Spleen (tissue), 11 donors: Measurements from ENCODE around the gene PNPLA3. TPM values are rescaled to one million over a fixed set of nuclear protein-coding genes. Genes with fewer than 3 reads are reported as not detected.

ENCODE experiments used
- DNase-seq: peaks from one replicate; pipeline ENCODE4 v3.0.0-alpha.2; 2020
- H3K27ac ChIP-seq, 8 donors: fragments of 200-600 bp; sonication (generic) in 7 of 8; 1 replicate in 4 of 8; 2 replicates in 4 of 8; pipeline versions ENCODE4 v1.5.0 to v1.8.0; 2016 to 2021; ENCODE audit warnings: inconsistent platforms in 4 of 8, mild to moderate bottlenecking in 4 of 8, moderate library complexity in 1 of 8
- H3K27me3 ChIP-seq, 7 donors: fragments of 200-600 bp; sonication (generic) in 6 of 7; replicated peaks in 1 of 7; 1 replicate in 4 of 7; 2 replicates in 3 of 7; pipeline versions ENCODE4 v1.5.0 to v1.8.0; 2016 to 2021; ENCODE audit warnings: inconsistent platforms in 3 of 7, mild to moderate bottlenecking in 1 of 7
- H3K36me3 ChIP-seq, 6 donors: fragments of 200-600 bp; sonication (generic) in 5 of 6; 1 replicate in 4 of 6; 2 replicates in 2 of 6; pipeline versions ENCODE4 v1.5.0 to v1.8.0; 2016 to 2021; ENCODE audit warnings: inconsistent platforms in 2 of 6
- H3K4me1 ChIP-seq, 6 donors: fragments of 200-600 bp; sonication (generic) in 5 of 6; 1 replicate in 3 of 6; 2 replicates in 3 of 6; pipeline versions ENCODE4 v1.5.0 to v1.8.0; 2016 to 2021; ENCODE audit warnings: inconsistent platforms in 3 of 6
- H3K4me3 ChIP-seq, 8 donors: fragments of 200-600 bp; sonication (generic) in 7 of 8; 1 replicate in 4 of 8; 2 replicates in 4 of 8; pipeline versions ENCODE4 v1.5.0 to v1.8.0; 2016 to 2021; ENCODE audit warnings: inconsistent platforms in 4 of 8, mild to moderate bottlenecking in 4 of 8, moderate library complexity in 2 of 8
- H3K9me3 ChIP-seq, 8 donors: fragments of 200-600 bp; sonication (generic) in 7 of 8; 1 replicate in 4 of 8; 2 replicates in 4 of 8; pipeline versions ENCODE4 v1.5.0 to v1.8.0; 2016 to 2021; ENCODE audit warnings: inconsistent platforms in 4 of 8
- CTCF ChIP-seq, 11 experiments: fragments of 200-600 bp in 7 of 11; fragments of 450-650 bp in 4 of 11; sonication (generic) in 4 of 11; IDR thresholded peaks in 8 of 11; conservative IDR thresholded peaks in 3 of 11; 1 replicate in 7 of 11; 2 replicates in 4 of 11; pipeline versions ENCODE4 v1.4.0 to v1.8.0; 2016 to 2021; ENCODE audit warnings: antibody characterized with exemption in 11 of 11, inconsistent platforms in 4 of 11, mild to moderate bottlenecking in 1 of 11
- POLR2A ChIP-seq, 3 donors: fragments of 450-650 bp; IDR thresholded peaks; one replicate each; pipeline ENCODE4 v1.5.1; 2017; ENCODE audit warnings: antibody characterized with exemption in 3 of 3, mild to moderate bottlenecking in 1 of 3
- POLR2AphosphoS5 ChIP-seq, 3 donors: sonication (generic); formaldehyde crosslinking; IDR thresholded peaks; one replicate each; pipeline ENCODE4 v1.5.1; 2017; ENCODE audit warnings: antibody characterized with exemption in 3 of 3
- WGBS, 5 donors: extraction: QIAGEN DNeasy Blood & Tissue Kit in 3 of 5; methylation state at CpG; one replicate each; pipeline versions ENCODE4 v1.1.5 to v1.1.7; 2013 to 2018; 5-methylcytosine and 5-hydroxymethylcytosine counted together
- intact Hi-C: fragments of 100-400 bp; cut with DNase I; formaldehyde crosslinking; loops from one replicate; pipeline ENCODE4 v1.15.0; 2023; ENCODE audit warnings: low total_unique reads
- polyA plus RNA-seq, 3 donors: library from polyadenylated mRNA; stranded (reverse); fragments of 200-250 nt; gene quantifications; one replicate each; pipeline ENCODE4 v1.2.1, GENCODE V29; 2013
- total RNA-seq, 7 donors: library from RNA; depleted of rRNA in 3 of 7; stranded (reverse); fragments of >200 nt in 3 of 7; fragmentation: NEBNext Ultra II Directional in 4 of 7; extraction: Animal tissue kit (Norgen Biotek cat#: 25700) in 4 of 7; gene quantifications; one replicate each; pipeline versions ENCODE4 v1.1.0 to v1.2.1, GENCODE V29; 2016 to 2021
- donor health status: healthy with polysubstance abuse.
- donor health status: DM: no; HTN: no; CAD: no; lungs with moderate emphysema.
- donor health status: DM: no; HTN: no; CAD: no.
- donor health status: Bipolar disorder and iron deficiency.
- donor health status: healthy.
- donor health status: DM: no; HTN: no; CAD: no.
- donor health status: DM: yes; HTN: yes; CAD: no.

The PNPLA3 gene
- total and polyA plus RNA-seq, 10 donors = 0.21 to 2.7 (median 1.2) TPM; not detected in 2

GRCh38 chr22:43991316-43992020 lies 67.9 kb downstream of the PNPLA3 start:
- H3K4me1 ChIP-seq = peaks cover 14 to 38% (median 23%) of the 10 kb centered on the region in 6 donors
- intact Hi-C loops = loop anchor here (2.0 to 5.0 kb wide), 3 partner anchors 96 to 633 kb away; no protein-coding TSS in a partner anchor
- H3K4me3 ChIP-seq = no peak overlapping the region
- TF ChIP-seq CTCF (IDR thresholded peaks at IDR 0.05 in 8 of 11, conservative IDR thresholded peaks at IDR 0.05 in 3 of 11) = no peak
- TF ChIP-seq POLR2AphosphoS5 (IDR thresholded peaks at IDR 0.05) = no peak
- TF ChIP-seq POLR2A (IDR thresholded peaks at IDR 0.05) = no peak
- H3K27ac ChIP-seq = no peak overlapping the region
- 92 to 98% (median 97%) methylated on average over 11 of the region's 11 CpGs for WGBS, 5 donors
- DNase-seq = no peak
- H3K36me3 ChIP-seq = peaks cover 4 to 93% (median 68%) of the 10 kb centered on the region in 6 donors
- H3K9me3 ChIP-seq = no peaks in the 10 kb centered on the region
- H3K27me3 ChIP-seq = no peaks in the 10 kb centered on the region

GRCh38 chr22:43992331-43992821 lies 68.8 kb downstream of the PNPLA3 start:
- Histone ChIP-seq H3K27me3 (no peaks in the 10 kb centered on the region), H3K4me1 (peaks cover 14 to 47% (median 29%) of the 10 kb centered on the region in 6 donors), H3K27ac (no peak overlapping the region), H3K9me3 (no peaks in the 10 kb centered on the region), H3K4me3 (no peak overlapping the region), H3K36me3 (peaks cover 4 to 93% (median 66%) of the 10 kb centered on the region in 6 donors)
- peak in 1 of 3 donors; percentile 12 for TF ChIP-seq POLR2AphosphoS5 (IDR thresholded peaks at IDR 0.05)
- no peak for TF ChIP-seq CTCF (IDR thresholded peaks at IDR 0.05 in 8 of 11, conservative IDR thresholded peaks at IDR 0.05 in 3 of 11)
- no peak for TF ChIP-seq POLR2A (IDR thresholded peaks at IDR 0.05)
- DNase-seq = no peak
- 82 to 95% (median 83%) methylated on average over 15 to 16 of the region's 16 CpGs for WGBS, 5 donors
- intact Hi-C loops = loop anchor here (2.0 to 5.0 kb wide), 3 partner anchors 95 to 632 kb away; no protein-coding TSS in a partner anchor

GRCh38 chr22:43993072-43993760 lies 69.6 kb downstream of the PNPLA3 start:
- H3K4me3 ChIP-seq = no peak overlapping the region
- H3K27ac ChIP-seq = no peak overlapping the region
- TF ChIP-seq CTCF (IDR thresholded peaks at IDR 0.05 in 8 of 11, conservative IDR thresholded peaks at IDR 0.05 in 3 of 11) (peak; percentile 83 to 98 (median 96)), POLR2A (IDR thresholded peaks at IDR 0.05) (no peak), POLR2AphosphoS5 (IDR thresholded peaks at IDR 0.05) (peak; percentile 41 to 53 (median 50))
- peaks cover 4 to 95% (median 59%) of the 10 kb centered on the region in 6 donors for H3K36me3 ChIP-seq
- DNase-seq = peak; percentile 85
- intact Hi-C loops = loop anchor here (2.0 to 5.0 kb wide), 3 partner anchors 94 to 632 kb away; no protein-coding TSS in a partner anchor
- 28 to 33% (median 31%) methylated on average over 13 to 20 of the region's 20 CpGs for WGBS, 5 donors
- H3K9me3 ChIP-seq = no peaks in the 10 kb centered on the region
- peaks cover 14 to 49% (median 29%) of the 10 kb centered on the region in 6 donors for H3K4me1 ChIP-seq
- H3K27me3 ChIP-seq = no peaks in the 10 kb centered on the region
